RCC 7860 (cell line): ENCODE results near the gene DTNB.
"Not testable (repeated sequence)": the region's sequence is repeated elsewhere in the genome, so short reads cannot be mapped to it uniquely, and the experiment has no call there.

Source experiments
- DNase-seq: peaks from one replicate; pipeline ENCODE4 v3.0.0-alpha.2; 2015; ENCODE audit warnings: low spot score
- FAIRE-seq: peaks from 2 replicates; lab custom pipeline; 2012; peaks lifted over from hg19 to GRCh38; lab: Jason Lieb, UNC

DTNB gene

DNA sequence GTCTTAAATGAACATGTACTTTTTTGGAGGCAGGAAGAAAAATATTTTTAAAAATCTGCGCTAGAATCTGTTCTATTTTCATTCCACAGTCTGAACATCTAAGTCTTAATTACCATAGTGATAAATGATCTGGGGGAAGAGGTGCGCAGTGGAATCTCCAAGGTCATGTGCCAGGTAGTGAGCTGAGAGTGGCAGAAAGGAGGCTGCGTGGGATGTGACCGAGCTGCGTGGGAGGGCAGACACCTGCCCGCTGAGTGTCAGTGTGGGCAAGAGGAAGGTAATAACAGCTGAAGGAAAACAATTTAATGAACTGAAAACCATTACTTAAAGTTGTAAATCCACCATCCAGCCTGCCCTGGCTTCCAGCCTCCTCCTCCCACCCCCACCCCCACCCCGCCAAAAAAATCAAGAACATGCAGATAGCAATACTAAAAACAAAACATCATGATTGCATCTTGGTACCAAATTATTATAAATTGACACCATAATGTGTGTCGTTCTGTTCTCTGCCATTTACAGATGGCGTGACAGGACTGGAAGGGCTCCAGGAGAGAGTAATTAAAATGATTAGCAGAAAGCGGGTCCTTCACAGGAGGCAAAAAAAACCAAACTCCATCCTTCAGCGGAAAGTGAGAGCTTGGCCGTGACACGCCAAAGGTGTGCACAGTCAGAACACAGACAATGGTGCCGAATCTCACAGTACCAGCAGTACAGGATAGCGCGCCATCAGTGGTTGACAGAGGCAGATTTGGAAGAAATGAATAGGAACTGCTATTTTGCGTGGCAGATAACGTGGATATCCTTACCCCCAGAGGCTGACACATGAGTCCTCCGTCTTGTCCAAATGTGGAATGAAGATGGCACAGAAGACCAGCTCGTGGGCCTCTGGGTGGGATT lies 11.4 kb upstream of the DTNB start:
- DNase-seq (no peak), FAIRE-seq (no peak)

DNA sequence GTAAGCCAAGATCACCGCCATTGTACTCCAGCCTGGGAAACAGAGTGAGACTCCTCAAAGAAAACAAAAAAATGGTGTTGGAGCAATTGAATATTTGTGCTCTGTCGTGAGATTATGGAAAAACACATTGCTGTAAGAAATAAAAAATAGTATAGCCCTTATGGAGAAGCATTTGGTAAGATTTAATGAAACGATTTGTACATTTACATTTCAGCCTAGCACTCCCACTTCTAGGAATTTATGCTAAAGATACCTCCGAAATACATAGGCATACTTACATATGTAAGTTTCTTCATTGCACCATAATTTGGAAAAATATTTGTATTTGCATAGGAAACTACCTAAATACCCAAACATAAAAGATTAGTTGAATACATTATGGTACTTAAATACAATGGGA lies 8.7 kb upstream of the DTNB start:
- DNase-seq: no peak
- FAIRE-seq: no peak

DNA sequence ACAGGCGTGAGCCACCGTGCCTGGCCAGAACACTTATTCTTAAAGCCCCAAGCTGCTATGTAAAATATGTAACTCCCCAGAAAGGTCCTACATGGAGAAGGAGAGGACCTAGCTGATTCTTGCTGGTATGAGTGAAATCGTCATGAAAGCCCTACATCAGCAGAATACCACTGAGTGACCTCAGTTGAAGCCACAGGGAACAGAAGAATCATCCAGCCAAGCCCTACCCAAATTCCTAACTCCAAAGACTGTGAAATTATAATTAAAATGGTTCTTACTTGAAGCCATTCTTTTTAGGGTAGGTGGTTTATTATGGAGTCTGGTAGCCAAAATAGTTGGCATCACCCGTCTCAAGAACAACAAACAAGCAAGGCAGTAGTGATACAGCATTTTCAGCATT lies 4.5 kb upstream of the DTNB start:
- no peak for FAIRE-seq

DNA sequence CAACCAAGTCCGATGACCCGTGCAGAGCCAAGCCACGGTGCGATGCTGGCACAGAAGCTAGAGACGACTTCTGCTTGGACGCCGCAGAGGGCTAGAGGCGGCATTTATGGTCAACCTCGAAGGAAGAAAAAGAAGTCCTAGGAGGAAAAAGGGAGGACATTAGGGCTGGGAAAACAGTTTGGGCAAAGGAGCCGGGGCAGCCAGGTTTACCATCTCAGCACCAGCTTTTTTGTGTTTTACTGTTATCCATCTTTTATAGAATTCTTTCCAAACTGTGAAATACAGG lies 643 bp upstream of the DTNB start:
- DNase-seq (no peak), FAIRE-seq (no peak)

More for the DNA sequence above, 4.5 kb upstream of the DTNB start:
- no peak for DNase-seq

- peak; percentile 20 for DNase-seq
- no peak for FAIRE-seq
These were observed 680 bp downstream of the DTNB start for GRCh38 chr2:25672494-25673299.

DNA sequence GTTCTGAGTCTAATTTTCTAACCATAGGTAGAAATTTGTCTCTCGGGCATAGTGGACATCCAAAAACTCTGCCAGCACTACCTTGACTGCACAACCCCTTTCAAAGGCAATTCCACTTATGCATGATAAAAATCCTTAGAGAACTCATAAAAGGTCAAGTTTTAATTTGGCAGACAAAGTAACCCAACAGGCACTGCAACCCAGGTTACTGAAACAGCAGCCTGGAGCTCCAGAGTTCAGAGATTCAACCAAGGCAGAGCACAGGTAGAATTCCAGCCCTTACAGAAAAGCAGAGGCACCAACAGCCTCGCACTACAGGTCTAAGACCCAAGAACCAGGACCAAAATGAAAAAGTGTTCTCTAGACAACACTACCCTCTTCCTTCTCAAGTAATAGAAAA lies 1.8 kb downstream of the DTNB start:
- no peak for FAIRE-seq
- DNase-seq: no peak

GRCh38 chr2:25669520-25669919 lies 3.9 kb downstream of the DTNB start:
- DNase-seq (no peak), FAIRE-seq (no peak)

DNA sequence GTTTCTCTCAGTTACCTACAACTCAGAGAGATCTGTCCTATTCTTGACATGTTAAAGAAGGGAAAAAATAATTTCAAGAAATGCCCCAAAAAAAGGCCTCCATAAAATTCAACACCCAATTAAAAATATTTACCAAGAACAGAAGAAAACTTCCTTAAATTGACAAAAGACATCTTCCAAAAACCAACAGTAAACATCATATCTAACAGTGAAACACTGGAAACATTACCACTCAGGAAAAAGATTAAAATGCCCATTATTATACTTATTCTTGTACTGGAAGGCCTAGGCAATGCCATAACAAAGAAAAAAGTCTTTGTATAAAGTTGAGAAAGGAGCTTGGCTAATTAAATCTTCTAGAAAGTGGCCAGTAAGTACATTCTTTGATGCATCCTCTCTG lies 7.2 kb downstream of the DTNB start:
- FAIRE-seq (no peak), DNase-seq (no peak)

DNA sequence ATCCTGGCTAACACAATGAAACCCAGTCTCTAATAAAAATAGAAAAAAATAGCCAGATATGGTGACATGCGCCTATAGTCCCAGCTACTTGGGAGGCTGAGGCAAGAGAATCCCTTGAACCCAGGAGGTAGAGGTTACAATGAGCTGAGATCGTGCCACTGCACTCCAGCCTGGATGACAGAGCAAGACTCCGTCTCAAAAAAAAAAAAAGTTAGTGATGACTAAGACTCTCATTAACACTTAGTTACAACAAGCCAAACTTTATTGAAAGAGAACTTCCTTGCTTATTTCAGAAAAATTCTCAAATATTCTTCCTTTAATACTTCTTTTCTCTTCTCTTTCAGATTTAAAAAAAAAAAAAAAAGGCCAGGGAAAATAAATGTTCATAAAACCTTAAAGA lies 7.9 kb downstream of the DTNB start:
- not testable (repeated sequence) for DNase-seq, FAIRE-seq

DNA sequence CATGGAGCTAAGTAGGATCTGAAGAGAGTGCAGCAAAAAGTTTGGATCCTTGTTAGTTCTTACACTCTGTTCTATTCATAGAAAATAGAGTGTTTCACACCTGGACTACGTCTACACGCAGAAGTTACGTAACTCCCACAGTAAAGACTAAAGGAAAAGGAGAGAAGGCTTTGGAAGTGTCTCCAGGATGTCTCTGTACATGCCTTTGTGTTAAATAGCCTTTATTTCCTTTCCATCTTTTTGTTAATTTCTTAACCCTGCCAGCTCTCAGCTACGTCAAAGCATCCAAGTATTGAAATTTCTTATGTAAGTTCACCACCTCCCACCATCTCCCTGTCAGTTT lies 8.4 kb downstream of the DTNB start:
- FAIRE-seq: no peak
- no peak for DNase-seq

GRCh38 chr2:25664183-25664964 lies 9.0 kb downstream of the DTNB start:
- DNase-seq: no peak
- FAIRE-seq: no peak

DNA sequence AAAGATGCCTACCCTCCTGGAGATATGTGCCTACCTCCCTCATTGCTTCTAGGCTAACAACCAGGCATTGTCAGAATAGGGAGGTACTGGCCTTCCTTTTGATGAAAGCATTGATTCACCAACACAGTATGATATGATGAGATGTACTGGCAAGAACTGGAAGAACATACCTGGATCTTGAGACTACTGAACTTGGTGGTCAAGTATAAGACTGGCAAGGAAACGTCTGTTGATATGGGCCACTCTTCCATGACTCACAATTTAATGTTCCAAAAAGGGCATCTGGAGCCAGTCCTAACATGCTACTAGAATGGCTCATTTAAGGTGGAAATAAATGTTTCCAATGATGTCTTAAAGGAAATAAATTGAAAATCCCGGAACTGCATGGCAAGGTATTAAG lies 18.1 kb downstream of the DTNB start:
- FAIRE-seq (no peak), DNase-seq (no peak)

DNA sequence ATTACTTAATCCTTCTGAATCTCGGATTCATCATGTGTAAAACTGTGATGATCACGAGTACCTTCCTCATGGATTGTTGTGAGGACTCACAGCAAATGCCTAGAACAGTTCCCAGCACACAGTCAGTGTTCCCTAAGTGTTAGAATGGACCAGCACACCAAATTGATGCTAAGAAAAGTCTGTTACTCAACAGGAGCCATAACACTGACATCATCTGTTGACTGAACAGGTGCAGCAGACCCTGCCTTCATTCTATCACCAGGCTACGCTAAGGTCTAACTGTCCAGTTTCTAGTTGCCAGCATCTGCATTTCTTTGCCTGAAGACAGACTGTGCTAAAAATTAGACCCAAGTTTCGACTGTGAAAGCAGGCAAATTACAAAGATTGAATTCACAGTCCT lies 18.6 kb downstream of the DTNB start:
- FAIRE-seq (no peak), DNase-seq (no peak)

- DNase-seq (no peak), FAIRE-seq (no peak)
These were observed 21.5 kb downstream of the DTNB start for GRCh38 chr2:25651782-25652455.

DNA sequence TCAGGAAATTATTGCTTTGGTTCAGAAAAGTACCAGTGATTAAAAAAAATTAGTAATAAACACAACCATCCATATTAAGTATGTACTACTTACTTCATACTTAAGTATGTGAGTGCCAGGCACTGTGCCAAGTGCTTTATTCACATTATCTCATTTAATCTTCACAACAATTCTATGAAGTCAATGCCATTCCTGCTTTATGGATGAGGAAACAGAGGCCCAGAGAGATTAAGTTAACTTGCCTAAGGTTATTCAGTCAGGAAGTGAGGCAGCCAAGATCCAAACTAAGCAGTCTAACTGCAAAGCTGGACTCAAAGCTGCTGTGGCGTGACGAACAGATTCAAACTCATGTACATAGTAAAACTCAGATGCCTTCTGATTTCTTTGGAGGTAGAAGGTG lies 22.3 kb downstream of the DTNB start:
- no peak for DNase-seq
- no peak for FAIRE-seq

GRCh38 chr2:25650256-25650655 lies 23.1 kb downstream of the DTNB start:
- FAIRE-seq: no peak
- DNase-seq: no peak

DNA sequence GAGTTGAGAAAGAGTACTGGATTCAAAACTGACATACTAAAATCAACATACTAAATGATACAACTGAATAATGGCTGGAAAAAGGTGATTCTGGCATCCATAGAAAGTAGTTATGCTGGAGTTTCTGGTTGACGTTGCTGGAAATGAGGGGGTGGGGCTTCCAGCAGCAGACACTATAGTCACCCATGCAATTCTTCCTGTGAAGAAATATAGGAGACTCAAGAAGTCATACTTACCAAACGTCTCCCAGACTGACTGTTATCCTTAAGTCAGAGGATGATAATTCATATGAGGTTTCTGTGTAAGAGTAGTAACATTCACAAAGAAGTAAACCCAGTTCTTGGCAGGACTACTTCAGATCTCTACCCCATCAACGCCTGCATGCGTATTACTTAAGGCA lies 23.6 kb downstream of the DTNB start:
- no peak for FAIRE-seq
- DNase-seq: no peak

DNA sequence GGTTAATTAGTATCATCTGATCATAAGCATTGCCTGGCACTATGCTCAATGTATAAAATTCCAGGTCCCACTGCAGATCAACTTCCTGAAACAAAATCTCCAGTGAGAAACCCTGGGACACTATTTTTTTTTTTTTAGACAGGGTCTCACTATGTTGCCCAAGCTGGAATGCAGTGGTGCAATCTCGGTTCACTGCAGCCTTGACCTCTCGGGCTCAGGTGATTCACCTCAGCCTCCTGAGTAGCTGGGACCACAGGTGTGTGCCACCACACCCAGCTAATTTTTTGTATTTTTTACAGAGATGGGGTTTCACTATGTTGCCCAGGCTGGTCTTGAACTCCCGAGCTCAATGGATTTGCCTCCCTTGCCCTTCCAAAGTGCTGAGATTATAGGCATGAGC lies 31.1 kb downstream of the DTNB start:
- no peak for DNase-seq
- no peak for FAIRE-seq

DNA sequence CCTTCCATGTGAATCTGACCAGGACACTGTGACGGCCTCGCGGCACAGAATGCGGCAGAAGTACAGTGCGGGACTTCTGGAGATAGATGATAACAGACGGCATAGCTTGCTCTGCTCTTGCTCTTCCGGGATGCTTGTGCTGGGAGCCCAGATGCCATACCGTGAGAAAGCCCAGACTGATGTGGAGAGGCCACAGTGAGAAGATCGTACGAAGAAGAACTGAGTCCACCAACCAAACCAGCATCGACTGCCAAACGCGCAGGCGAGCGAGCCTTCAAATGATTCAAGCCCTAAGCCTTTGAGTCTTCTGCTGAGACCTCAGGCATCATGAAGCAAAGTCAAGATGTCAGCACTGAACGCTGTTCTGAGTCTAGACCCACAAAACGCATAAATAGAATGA lies 33.7 kb downstream of the DTNB start:
- no peak for FAIRE-seq

DNA sequence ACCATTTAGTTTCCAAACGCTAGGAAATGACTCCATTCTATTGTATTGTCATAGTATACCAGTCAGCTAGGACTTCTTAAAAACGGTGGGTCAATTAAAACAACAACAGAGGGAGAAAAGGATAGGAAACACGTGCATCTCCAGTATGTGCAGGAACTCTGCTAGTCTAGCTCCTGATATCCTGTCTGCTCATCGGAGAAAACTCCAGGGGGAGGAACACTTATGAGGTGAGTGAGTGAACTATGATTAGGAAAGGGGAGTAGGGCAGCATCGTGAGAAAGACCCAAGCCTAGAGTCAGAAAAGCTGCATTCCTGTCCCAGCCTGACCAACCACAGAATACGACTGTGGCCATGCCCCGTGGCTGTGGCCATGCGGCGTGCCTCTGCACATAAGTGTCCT lies 34.2 kb downstream of the DTNB start:
- FAIRE-seq (no peak), DNase-seq (no peak)

More for the DNA sequence above, 33.7 kb downstream of the DTNB start:
- no peak for DNase-seq

DNA sequence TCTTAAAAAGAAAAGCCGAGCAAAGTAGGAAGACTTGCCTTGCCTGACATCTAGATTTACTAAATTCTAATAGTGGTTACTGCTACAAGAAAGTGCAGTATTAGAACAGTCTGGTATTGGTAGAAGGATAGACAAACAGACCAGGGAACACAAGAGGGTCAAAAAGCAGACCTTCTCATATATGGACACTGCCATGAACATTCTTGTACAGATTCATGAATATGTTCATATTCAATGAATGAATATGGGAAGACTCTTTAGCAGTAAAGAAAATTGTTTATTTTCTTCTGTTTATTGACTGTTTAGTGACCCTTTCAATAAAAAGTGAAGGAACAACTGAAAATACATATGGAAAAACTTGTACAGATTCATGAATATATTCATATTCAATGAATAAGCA lies 37.6 kb downstream of the DTNB start:
- DNase-seq (no peak), FAIRE-seq (no peak)
